Chondrocyte (in vitro differentiated cells): Measurements from ENCODE around the gene ZNG1A. TPM values are rescaled to one million over a fixed set of nuclear protein-coding genes. Genes with fewer than 3 reads are reported as not detected.
A peak's percentile ranks its signal among the peaks of the same experiment; 100 is the strongest.
"Not testable (repeated sequence)": the region's sequence is repeated elsewhere in the genome, so short reads cannot be mapped to it uniquely, and the experiment has no call there.

Experiments used
- DNase-seq: peaks from one replicate; pipeline ENCODE4 v3.0.0; 2021; ENCODE audit warnings: mixed read lengths, low spot score
- H3K27ac Mint-ChIP-seq: one replicate; pipeline ENCODE4 v1.8.0; 2021; ENCODE audit warnings: mild to moderate bottlenecking, moderate library complexity, mixed read lengths; ENCODE audit not compliant: unreplicated experiment
- H3K27me3 Mint-ChIP-seq: 2 replicates; pipeline ENCODE4 v1.8.0; 2021; ENCODE audit warnings: low read depth, mixed read lengths
- H3K36me3 Mint-ChIP-seq: 2 replicates; pipeline ENCODE4 v1.8.0; 2021; ENCODE audit warnings: low read depth, mixed read lengths
- H3K4me1 Mint-ChIP-seq: 2 replicates; pipeline ENCODE4 v1.8.0; 2021; ENCODE audit warnings: low read depth, mild to moderate bottlenecking, mixed read lengths
- H3K4me3 Mint-ChIP-seq: one replicate; pipeline ENCODE4 v1.8.0; 2021; ENCODE audit warnings: mild to moderate bottlenecking, moderate library complexity, mixed read lengths; ENCODE audit not compliant: unreplicated experiment
- H3K9me3 Mint-ChIP-seq: 2 replicates; pipeline ENCODE4 v1.8.0; 2021; ENCODE audit warnings: low read depth, mixed read lengths
- total RNA-seq: library from RNA; stranded (reverse); gene quantifications from 3 replicates; pipeline ENCODE4 v1.2.1, GENCODE V29; 2021

Gene ZNG1A
- total RNA-seq, 1 donor from 2014 or later = 25.0 TPM

DNA sequence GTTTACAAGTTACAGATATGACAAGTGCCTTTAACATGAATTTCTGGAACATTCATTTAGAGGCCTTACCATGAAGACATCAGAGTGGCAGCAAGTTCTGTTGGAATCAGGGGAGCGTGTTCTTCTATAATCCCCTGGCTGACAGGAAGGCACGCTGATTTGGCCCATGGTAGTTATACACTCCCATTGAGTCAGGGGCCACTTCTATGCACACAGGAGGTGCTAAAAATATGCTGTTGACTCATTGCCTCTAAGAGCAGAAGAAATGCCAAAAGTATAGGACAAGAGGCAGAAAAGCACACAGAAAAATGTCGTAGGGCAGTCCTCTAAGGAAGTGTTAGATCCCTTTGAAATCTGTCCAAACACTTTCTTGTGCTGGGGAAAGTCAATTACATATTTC lies 100.5 kb downstream of the ZNG1A start:
- H3K4me1 Mint-ChIP-seq, DNase-seq, H3K4me3 Mint-ChIP-seq, H3K9me3 Mint-ChIP-seq, H3K27ac Mint-ChIP-seq, H3K36me3 Mint-ChIP-seq: not testable (repeated sequence)
- H3K27me3 Mint-ChIP-seq = peaks cover 12% of the 10 kb centered on the region

DNA sequence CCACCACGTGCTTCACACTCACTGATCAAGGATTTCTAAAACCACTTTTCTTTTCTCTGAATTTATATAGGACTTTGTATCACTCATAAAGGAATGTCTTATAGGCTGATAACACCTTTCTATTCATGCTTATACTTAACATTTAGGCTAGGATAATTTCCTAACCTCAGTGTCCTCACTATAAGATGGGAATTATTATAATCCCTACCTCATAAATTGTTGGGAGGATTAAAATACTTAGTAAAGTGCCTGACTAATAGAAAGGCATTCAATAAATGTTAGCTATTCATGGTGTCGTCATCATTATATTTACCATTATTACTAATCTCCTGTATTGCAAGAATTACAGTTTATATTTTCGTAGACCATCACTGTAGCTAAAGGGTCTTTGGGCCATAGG lies 102.5 kb downstream of the ZNG1A start:
- H3K27me3 Mint-ChIP-seq = peaks cover 15% of the 10 kb centered on the region
- H3K4me3 Mint-ChIP-seq, H3K27ac Mint-ChIP-seq: not testable (repeated sequence)

DNA sequence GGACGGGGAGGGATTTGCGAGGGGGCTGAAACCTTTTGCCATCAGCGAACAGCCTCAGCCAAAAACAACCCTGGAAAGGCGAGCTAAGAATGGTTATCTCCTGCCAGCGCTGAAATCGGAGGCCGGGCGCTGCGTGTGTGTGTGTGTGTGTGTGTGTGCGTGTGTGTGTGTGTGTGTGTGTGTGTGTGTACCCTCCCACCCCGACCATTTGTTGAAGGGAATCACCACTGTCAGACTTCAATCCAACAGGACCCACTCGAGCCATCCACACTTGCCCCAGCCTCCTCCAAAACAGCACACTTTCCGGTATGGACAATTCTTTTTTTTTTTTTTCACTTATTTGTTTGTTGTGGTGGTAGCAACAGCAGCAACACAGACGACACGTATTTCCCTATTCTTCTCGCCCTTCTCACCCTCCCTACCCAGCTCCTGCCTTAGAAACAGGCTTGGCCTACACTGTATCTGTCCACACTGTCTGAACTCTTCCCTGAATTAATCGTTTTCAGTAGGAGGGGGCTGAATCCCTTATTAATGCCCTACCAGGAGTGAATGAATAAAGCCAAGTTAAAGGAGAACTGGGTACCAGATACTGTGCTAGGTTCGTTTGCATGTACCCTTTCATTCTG lies 104.8 kb downstream of the ZNG1A start:
- H3K9me3 Mint-ChIP-seq, H3K27ac Mint-ChIP-seq, H3K4me1 Mint-ChIP-seq, H3K36me3 Mint-ChIP-seq, DNase-seq: not testable (repeated sequence)
- Mint-ChIP-seq H3K27me3 (peaks cover 12% of the 10 kb centered on the region), H3K4me3 (peak overlapping the region; percentile 65)

More for the DNA sequence above, 102.5 kb downstream of the ZNG1A start:
- H3K9me3 Mint-ChIP-seq, H3K36me3 Mint-ChIP-seq, DNase-seq, H3K4me1 Mint-ChIP-seq: not testable (repeated sequence)

DNA sequence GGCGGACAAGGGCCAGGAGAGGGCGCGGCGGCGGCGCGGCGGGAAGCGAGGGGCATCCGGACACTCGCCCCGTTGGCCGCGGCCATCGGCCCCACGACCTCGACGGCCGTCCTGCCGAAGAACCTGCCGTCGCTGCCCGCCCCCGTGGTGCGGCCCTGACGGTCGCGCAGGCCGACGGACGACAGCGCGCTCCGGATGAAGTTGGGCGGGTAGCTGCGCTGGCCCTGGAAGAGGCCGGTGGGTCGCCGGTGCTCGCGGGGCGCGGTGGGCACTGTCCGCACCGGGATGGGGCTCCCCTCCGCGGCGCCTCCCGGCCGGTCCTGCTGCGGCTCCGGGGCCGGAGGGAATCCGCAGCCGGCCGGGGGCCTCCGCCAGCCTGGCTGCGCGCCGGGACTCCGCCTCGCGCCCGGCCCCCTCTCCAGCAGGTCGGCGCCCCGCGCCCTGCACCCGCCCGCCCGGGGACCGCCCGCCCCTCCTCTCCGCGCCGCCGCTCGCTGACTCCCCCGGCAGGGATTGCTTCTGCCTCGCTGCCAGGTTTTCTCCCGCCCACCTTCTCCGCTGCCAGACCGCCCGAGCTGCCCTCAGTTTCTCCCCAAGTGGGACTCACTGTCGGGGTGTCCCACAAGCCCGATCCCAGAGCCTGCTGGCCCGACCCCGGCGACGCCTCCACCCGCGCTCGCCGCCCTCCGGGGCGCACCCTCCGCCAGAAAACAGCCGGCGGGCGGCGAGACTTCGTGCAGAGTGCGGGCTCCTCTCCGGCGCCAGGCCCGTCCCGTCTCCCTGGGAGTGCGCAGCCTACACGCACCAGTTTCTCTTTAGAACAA lies 105.6 kb downstream of the ZNG1A start:
- not testable (repeated sequence) for DNase-seq, H3K4me1 Mint-ChIP-seq, H3K27ac Mint-ChIP-seq, H3K36me3 Mint-ChIP-seq, H3K9me3 Mint-ChIP-seq
- H3K27me3 Mint-ChIP-seq = peaks cover 12% of the 10 kb centered on the region
- peak overlapping the region; percentile 65 for H3K4me3 Mint-ChIP-seq

Other genes with a start within 250 kb of the ZNG1A start
- gene WASHC1, start 149.6 kb downstream of the ZNG1A start, total RNA-seq = 7.7 to 10.0 TPM (median 9.8 TPM) in 3 replicates
- 0.17 to 0.44 TPM (median 0.26 TPM) in 3 replicates for gene FOXD4, start 60.6 kb downstream of the ZNG1A start, total RNA-seq
- 0.17 TPM in 1 of 3 replicates, not detected in the others for gene DOCK8, start 35.8 kb upstream of the ZNG1A start, total RNA-seq